ENCODE measurements around the gene DNAJC2.

The DNAJC2 gene

GRCh38 chr7:103344453-103345149 is at the start of gene DNAJC2:
TSS of gene DNAJC2 (minus strand) at chr7:103344767. CDS start at chr7:103344622, 145 bp downstream.
- peak within 1 kb of the TSS; percentile 99 for H2AFZ ChIP-seq (ENCODE audit: low read depth, low read length)
- peaks cover 27% of the 10 kb centered on the region for H3K4me1 ChIP-seq (ENCODE audit: insufficient read depth, low read length)
- H3K36me3 ChIP-seq (ENCODE audit: insufficient read depth, low read length): peaks cover 23% of the 10 kb centered on the region
- H3K27me3 ChIP-seq (ENCODE audit: insufficient read depth, low read length): no peaks in the 10 kb centered on the region
- H3K4me3 ChIP-seq (ENCODE audit: low read length): peak within 1 kb of the TSS; percentile 79
- H3K9me3 ChIP-seq (ENCODE audit: low read length): no peaks in the 10 kb centered on the region

- H3K9me3 ChIP-seq (ENCODE audit: low read length): no peaks in the 10 kb centered on the region
- H2AFZ ChIP-seq (ENCODE audit: low read depth, low read length): no peak overlapping the region
- H3K4me3 ChIP-seq (ENCODE audit: low read length): no peak overlapping the region
- no peaks in the 10 kb centered on the region for H3K36me3 ChIP-seq (ENCODE audit: insufficient read depth, low read length)
- peaks cover 5% of the 10 kb centered on the region for H3K27me3 ChIP-seq (ENCODE audit: insufficient read depth, low read length)
- no peaks in the 10 kb centered on the region for H3K4me1 ChIP-seq (ENCODE audit: insufficient read depth, low read length)
Observed at GRCh38 chr7:103391976-103392375, 47.4 kb upstream of the DNAJC2 start.

- no peak overlapping the region for H3K4me3 ChIP-seq (ENCODE audit: low read length)
- no peaks in the 10 kb centered on the region for H3K4me1 ChIP-seq (ENCODE audit: insufficient read depth, low read length)
- no peaks in the 10 kb centered on the region for H3K9me3 ChIP-seq (ENCODE audit: low read length)
- H3K36me3 ChIP-seq (ENCODE audit: insufficient read depth, low read length): no peaks in the 10 kb centered on the region
- H3K27me3 ChIP-seq (ENCODE audit: insufficient read depth, low read length): peaks cover 5% of the 10 kb centered on the region
- no peak overlapping the region for H2AFZ ChIP-seq (ENCODE audit: low read depth, low read length)
Observed at GRCh38 chr7:103391150-103391549, 46.6 kb upstream of the DNAJC2 start.

GRCh38 chr7:103389263-103389662 is 44.7 kb upstream of the DNAJC2 start:
- Histone ChIP-seq H3K27me3 (ENCODE audit: insufficient read depth, low read length) (peaks cover 5% of the 10 kb centered on the region), H3K4me1 (ENCODE audit: insufficient read depth, low read length) (no peaks in the 10 kb centered on the region), H3K4me3 (ENCODE audit: low read length) (no peak overlapping the region), H3K36me3 (ENCODE audit: insufficient read depth, low read length) (no peaks in the 10 kb centered on the region), H2AFZ (ENCODE audit: low read depth, low read length) (no peak overlapping the region), H3K9me3 (ENCODE audit: low read length) (no peaks in the 10 kb centered on the region)

GRCh38 chr7:103388469-103389140 is 44.0 kb upstream of the DNAJC2 start:
- peaks cover 5% of the 10 kb centered on the region for H3K27me3 ChIP-seq (ENCODE audit: insufficient read depth, low read length)
- H3K36me3 ChIP-seq (ENCODE audit: insufficient read depth, low read length): no peaks in the 10 kb centered on the region
- no peaks in the 10 kb centered on the region for H3K9me3 ChIP-seq (ENCODE audit: low read length)
- no peak overlapping the region for H3K4me3 ChIP-seq (ENCODE audit: low read length)
- H2AFZ ChIP-seq (ENCODE audit: low read depth, low read length): no peak overlapping the region
- H3K4me1 ChIP-seq (ENCODE audit: insufficient read depth, low read length): no peaks in the 10 kb centered on the region

- Histone ChIP-seq H3K36me3 (ENCODE audit: insufficient read depth, low read length) (no peaks in the 10 kb centered on the region), H2AFZ (ENCODE audit: low read depth, low read length) (no peak overlapping the region), H3K4me1 (ENCODE audit: insufficient read depth, low read length) (no peaks in the 10 kb centered on the region), H3K4me3 (ENCODE audit: low read length) (no peak overlapping the region), H3K27me3 (ENCODE audit: insufficient read depth, low read length) (peaks cover 5% of the 10 kb centered on the region), H3K9me3 (ENCODE audit: low read length) (no peaks in the 10 kb centered on the region)
Observed at GRCh38 chr7:103387242-103387641, 42.7 kb upstream of the DNAJC2 start.

- Histone ChIP-seq H3K4me3 (ENCODE audit: low read length) (no peak overlapping the region), H2AFZ (ENCODE audit: low read depth, low read length) (no peak overlapping the region), H3K27me3 (ENCODE audit: insufficient read depth, low read length) (no peaks in the 10 kb centered on the region), H3K4me1 (ENCODE audit: insufficient read depth, low read length) (no peaks in the 10 kb centered on the region), H3K36me3 (ENCODE audit: insufficient read depth, low read length) (no peaks in the 10 kb centered on the region), H3K9me3 (ENCODE audit: low read length) (no peaks in the 10 kb centered on the region)
Observed at GRCh38 chr7:103382032-103382402, 37.5 kb upstream of the DNAJC2 start.

- no peaks in the 10 kb centered on the region for H3K36me3 ChIP-seq (ENCODE audit: insufficient read depth, low read length)
- H2AFZ ChIP-seq (ENCODE audit: low read depth, low read length): no peak overlapping the region
- H3K4me1 ChIP-seq (ENCODE audit: insufficient read depth, low read length): no peaks in the 10 kb centered on the region
- no peaks in the 10 kb centered on the region for H3K9me3 ChIP-seq (ENCODE audit: low read length)
- H3K4me3 ChIP-seq (ENCODE audit: low read length): no peak overlapping the region
- H3K27me3 ChIP-seq (ENCODE audit: insufficient read depth, low read length): no peaks in the 10 kb centered on the region
Observed at GRCh38 chr7:103381280-103382031, 36.9 kb upstream of the DNAJC2 start.

GRCh38 chr7:103380395-103381191 is 36.0 kb upstream of the DNAJC2 start:
- Histone ChIP-seq H3K4me3 (ENCODE audit: low read length) (no peak overlapping the region), H3K9me3 (ENCODE audit: low read length) (no peaks in the 10 kb centered on the region), H2AFZ (ENCODE audit: low read depth, low read length) (no peak overlapping the region), H3K36me3 (ENCODE audit: insufficient read depth, low read length) (no peaks in the 10 kb centered on the region), H3K27me3 (ENCODE audit: insufficient read depth, low read length) (no peaks in the 10 kb centered on the region), H3K4me1 (ENCODE audit: insufficient read depth, low read length) (no peaks in the 10 kb centered on the region)

GRCh38 chr7:103379270-103379975 is 34.9 kb upstream of the DNAJC2 start:
- no peak overlapping the region for H2AFZ ChIP-seq (ENCODE audit: low read depth, low read length)
- H3K4me1 ChIP-seq (ENCODE audit: insufficient read depth, low read length): no peaks in the 10 kb centered on the region
- H3K27me3 ChIP-seq (ENCODE audit: insufficient read depth, low read length): no peaks in the 10 kb centered on the region
- no peaks in the 10 kb centered on the region for H3K36me3 ChIP-seq (ENCODE audit: insufficient read depth, low read length)
- H3K9me3 ChIP-seq (ENCODE audit: low read length): no peaks in the 10 kb centered on the region
- no peak overlapping the region for H3K4me3 ChIP-seq (ENCODE audit: low read length)

GRCh38 chr7:103373866-103374643 is 29.5 kb upstream of the DNAJC2 start:
- no peak overlapping the region for H2AFZ ChIP-seq (ENCODE audit: low read depth, low read length)
- no peaks in the 10 kb centered on the region for H3K27me3 ChIP-seq (ENCODE audit: insufficient read depth, low read length)
- peaks cover 10% of the 10 kb centered on the region for H3K36me3 ChIP-seq (ENCODE audit: insufficient read depth, low read length)

GRCh38 chr7:103369432-103369831 is 24.9 kb upstream of the DNAJC2 start:
- Histone ChIP-seq H3K4me3 (ENCODE audit: low read length) (no peak overlapping the region), H3K36me3 (ENCODE audit: insufficient read depth, low read length) (peaks cover 49% of the 10 kb centered on the region)

More at GRCh38 chr7:103373866-103374643, 29.5 kb upstream of the DNAJC2 start:
- Histone ChIP-seq H3K4me3 (ENCODE audit: low read length) (no peak overlapping the region), H3K9me3 (ENCODE audit: low read length) (no peaks in the 10 kb centered on the region), H3K4me1 (ENCODE audit: insufficient read depth, low read length) (no peaks in the 10 kb centered on the region)

More at GRCh38 chr7:103369432-103369831, 24.9 kb upstream of the DNAJC2 start:
- Histone ChIP-seq H3K27me3 (ENCODE audit: insufficient read depth, low read length) (no peaks in the 10 kb centered on the region), H3K4me1 (ENCODE audit: insufficient read depth, low read length) (no peaks in the 10 kb centered on the region), H2AFZ (ENCODE audit: low read depth, low read length) (no peak overlapping the region), H3K9me3 (ENCODE audit: low read length) (no peaks in the 10 kb centered on the region)

Data from neuron (in vitro differentiated cells).